Skeletal muscle satellite cell (primary cell): ENCODE results near the gene CIAO1.
A peak's percentile ranks its signal among the peaks of the same experiment; 100 is the strongest.
"Not testable (repeated sequence)": the region's sequence is repeated elsewhere in the genome, so short reads cannot be mapped to it uniquely, and the experiment has no call there.

Experiments
- H3K27me3 ChIP-seq: 2 replicates; pipeline ENCODE4 v1.7.0; 2013; ENCODE audit warnings: low read length; ENCODE audit not compliant: control insufficient read depth, insufficient read depth
- H3K36me3 ChIP-seq: 2 replicates; pipeline ENCODE4 v1.7.0; 2013; ENCODE audit warnings: mild to moderate bottlenecking, control low read depth, low read length; ENCODE audit not compliant: insufficient read depth
- H3K4me1 ChIP-seq: 2 replicates; pipeline ENCODE4 v1.7.0; 2013; ENCODE audit warnings: low read length; ENCODE audit not compliant: control insufficient read depth, insufficient read depth
- H3K4me2 ChIP-seq: 2 replicates; pipeline ENCODE4 v1.7.0; 2013; ENCODE audit warnings: mild to moderate bottlenecking, low read length
- H3K4me3 ChIP-seq: 2 replicates; pipeline ENCODE4 v1.7.0; 2013; ENCODE audit warnings: low read length
- H3K9ac ChIP-seq: 2 replicates; pipeline ENCODE4 v1.7.0; 2013; ENCODE audit warnings: mild to moderate bottlenecking, low read depth, low read length, moderate library complexity
- H3K9me3 ChIP-seq: replicated peaks from 2 replicates; pipeline ENCODE4 v1.7.0; 2013; ENCODE audit warnings: mild to moderate bottlenecking, control low read depth, low read length

Gene CIAO1

DNA sequence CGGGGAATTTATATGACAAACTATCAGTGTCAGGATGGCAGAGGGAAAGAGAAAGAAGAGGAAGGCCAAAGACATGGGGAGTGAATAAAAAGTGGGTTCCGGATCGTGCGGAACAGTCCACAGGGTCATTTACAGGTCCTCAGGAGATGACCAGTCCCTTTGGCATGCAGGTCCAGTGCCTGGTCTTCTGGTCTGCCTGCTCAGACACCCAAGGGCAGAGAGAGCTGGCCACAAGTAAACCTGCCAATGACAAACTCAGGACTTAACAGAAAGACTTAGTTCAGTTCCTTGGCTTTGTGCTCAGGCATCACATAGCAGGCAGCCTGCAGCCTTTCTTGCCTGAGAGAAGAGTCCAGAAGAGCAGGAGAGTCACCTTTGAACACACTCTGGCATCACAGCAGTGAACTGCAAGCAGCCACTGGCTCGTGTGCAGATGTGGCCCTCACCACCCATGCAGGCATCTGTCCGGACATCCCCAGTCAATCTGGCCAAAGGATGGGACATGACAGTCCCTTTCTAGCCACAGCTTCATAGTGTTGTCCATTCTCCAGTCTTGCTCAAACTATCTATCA lies 14.2 kb upstream of the CIAO1 start:
- Histone ChIP-seq H3K27me3 (no peaks in the 10 kb centered on the region), H3K36me3 (peaks cover 35% of the 10 kb centered on the region), H3K4me1 (peaks cover 30% of the 10 kb centered on the region)

DNA sequence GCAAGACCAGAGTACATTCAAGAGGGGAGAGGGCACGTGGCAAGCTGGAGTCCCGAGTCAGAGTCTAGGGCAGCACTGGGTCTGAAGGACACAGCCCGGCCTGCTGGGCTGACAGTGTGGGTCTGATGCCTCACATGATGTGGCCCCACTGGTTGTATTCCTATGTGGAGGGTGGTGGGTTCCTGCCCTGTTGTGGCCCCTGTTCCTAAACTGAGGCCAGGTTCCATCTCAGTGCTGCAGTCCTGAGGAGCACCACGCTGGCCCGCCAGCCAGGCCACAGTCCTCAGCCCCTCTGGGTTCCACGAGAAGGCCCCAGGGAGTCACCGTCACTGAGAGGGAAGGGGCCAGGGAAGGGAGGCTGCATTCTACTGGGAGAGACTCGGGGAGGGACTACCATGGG lies 13.5 kb upstream of the CIAO1 start:
- Histone ChIP-seq H3K9me3 (no peaks in the 10 kb centered on the region), H3K4me1 (peaks cover 30% of the 10 kb centered on the region), H3K36me3 (peaks cover 35% of the 10 kb centered on the region), H3K27me3 (no peaks in the 10 kb centered on the region), H3K9ac (no peak overlapping the region), H3K4me3 (no peak overlapping the region), H3K4me2 (no peak overlapping the region)

More for the DNA sequence above, 14.2 kb upstream of the CIAO1 start:
- Histone ChIP-seq H3K9ac (peak overlapping the region; percentile 59), H3K4me2 (peak overlapping the region; percentile 73), H3K9me3 (no peaks in the 10 kb centered on the region), H3K4me3 (peak overlapping the region; percentile 36)

DNA sequence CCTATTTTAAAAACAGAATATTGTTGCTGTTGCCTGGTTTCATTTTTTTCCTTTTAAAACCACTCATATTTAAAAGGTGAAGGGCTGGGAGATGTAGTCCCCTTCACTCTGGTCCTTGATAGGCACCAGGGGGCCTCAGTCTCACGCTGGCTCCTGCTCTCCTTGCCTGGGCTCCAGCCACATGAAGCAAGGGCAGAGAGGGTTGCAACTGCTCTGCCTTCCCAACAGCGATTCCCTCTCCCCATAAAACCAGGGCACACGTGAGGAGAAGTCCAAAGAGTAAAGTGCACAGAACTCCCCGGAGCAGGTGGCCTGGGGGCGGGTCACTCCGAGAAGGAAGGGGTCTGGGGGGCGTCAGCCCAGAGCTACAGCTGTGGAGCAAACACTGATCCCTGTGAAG lies 13.0 kb upstream of the CIAO1 start:
- no peak overlapping the region for H3K4me3 ChIP-seq
- no peak overlapping the region for H3K4me2 ChIP-seq
- no peaks in the 10 kb centered on the region for H3K27me3 ChIP-seq
- no peaks in the 10 kb centered on the region for H3K9me3 ChIP-seq
- peaks cover 34% of the 10 kb centered on the region for H3K4me1 ChIP-seq
- peaks cover 39% of the 10 kb centered on the region for H3K36me3 ChIP-seq
- H3K9ac ChIP-seq: no peak overlapping the region

DNA sequence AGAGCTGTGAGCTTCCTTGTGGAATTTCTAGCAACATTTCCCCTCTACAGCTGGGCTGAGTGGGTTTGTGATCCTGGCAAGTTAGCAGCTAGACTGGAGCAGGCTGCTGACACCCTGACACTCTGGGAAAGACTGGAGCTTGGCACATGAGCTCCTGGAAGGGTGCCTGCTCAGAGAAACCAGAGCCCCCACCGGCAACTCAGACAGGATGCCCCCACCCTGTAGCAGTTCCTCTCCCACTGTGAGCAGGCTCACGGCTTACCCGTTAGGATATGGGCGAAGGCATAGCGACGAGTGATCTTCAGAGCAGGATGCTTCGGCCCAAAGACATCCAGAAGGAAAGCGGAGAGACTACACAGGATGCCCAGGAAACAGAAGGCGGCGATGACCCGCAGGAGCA lies 11.5 kb upstream of the CIAO1 start:
- peaks cover 50% of the 10 kb centered on the region for H3K36me3 ChIP-seq
- H3K4me3 ChIP-seq: no peak overlapping the region
- H3K4me1 ChIP-seq: peaks cover 46% of the 10 kb centered on the region
- H3K27me3 ChIP-seq: no peaks in the 10 kb centered on the region
- no peak overlapping the region for H3K4me2 ChIP-seq
- no peaks in the 10 kb centered on the region for H3K9me3 ChIP-seq
- H3K9ac ChIP-seq: no peak overlapping the region

DNA sequence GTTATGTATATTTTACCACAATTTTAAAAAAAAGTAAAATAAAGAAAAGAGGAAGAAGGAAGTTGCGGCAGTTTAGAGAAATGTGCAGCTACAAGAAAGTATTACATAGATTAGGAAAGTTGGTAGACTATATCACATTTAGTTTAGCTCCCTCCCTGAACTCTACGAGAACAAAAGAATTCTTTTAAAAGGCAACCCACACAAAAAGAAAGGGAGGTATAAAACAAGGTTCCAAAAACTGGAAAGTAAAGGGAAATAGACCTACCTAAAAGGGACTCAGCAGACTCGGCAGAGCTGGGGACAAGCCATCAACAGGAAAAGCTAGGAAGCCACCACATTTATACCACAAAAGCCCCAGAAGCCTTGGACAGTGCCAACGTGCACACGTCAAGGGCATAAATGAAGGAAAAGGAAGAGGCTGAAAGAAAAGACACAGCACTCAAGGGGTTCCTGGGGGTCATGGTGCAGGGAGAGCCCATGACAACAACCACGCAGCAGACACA lies 9.4 kb upstream of the CIAO1 start:
- Histone ChIP-seq H3K36me3 (peaks cover 59% of the 10 kb centered on the region), H3K4me1 (peaks cover 47% of the 10 kb centered on the region), H3K4me3 (no peak overlapping the region), H3K4me2 (no peak overlapping the region), H3K9me3 (no peaks in the 10 kb centered on the region), H3K27me3 (no peaks in the 10 kb centered on the region), H3K9ac (no peak overlapping the region)

DNA sequence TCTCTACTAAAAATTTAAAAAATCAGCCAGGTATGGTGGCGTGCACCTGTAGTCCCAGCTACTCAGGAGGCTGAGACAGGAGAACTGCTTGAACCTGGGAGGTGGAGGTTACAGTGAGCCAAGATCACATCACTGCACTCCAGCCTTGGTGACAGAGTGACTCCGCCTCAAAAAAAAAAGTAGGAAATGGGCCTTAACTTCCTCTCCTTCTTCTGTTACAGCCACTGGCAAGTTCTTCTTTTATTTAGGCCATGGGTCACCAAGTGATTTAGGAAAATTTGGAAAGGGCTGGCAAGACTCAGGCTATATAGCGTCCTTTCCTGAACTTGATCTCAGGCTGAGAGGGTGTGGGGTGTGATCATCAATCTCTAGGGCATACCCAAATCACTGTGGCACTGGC lies 8.3 kb upstream of the CIAO1 start:
- H3K9me3 ChIP-seq, H3K27me3 ChIP-seq, H3K4me3 ChIP-seq, H3K4me2 ChIP-seq: not testable (repeated sequence)
- H3K9ac ChIP-seq: peak overlapping the region; percentile 45
- H3K4me1 ChIP-seq: peaks cover 46% of the 10 kb centered on the region
- peaks cover 51% of the 10 kb centered on the region for H3K36me3 ChIP-seq

DNA sequence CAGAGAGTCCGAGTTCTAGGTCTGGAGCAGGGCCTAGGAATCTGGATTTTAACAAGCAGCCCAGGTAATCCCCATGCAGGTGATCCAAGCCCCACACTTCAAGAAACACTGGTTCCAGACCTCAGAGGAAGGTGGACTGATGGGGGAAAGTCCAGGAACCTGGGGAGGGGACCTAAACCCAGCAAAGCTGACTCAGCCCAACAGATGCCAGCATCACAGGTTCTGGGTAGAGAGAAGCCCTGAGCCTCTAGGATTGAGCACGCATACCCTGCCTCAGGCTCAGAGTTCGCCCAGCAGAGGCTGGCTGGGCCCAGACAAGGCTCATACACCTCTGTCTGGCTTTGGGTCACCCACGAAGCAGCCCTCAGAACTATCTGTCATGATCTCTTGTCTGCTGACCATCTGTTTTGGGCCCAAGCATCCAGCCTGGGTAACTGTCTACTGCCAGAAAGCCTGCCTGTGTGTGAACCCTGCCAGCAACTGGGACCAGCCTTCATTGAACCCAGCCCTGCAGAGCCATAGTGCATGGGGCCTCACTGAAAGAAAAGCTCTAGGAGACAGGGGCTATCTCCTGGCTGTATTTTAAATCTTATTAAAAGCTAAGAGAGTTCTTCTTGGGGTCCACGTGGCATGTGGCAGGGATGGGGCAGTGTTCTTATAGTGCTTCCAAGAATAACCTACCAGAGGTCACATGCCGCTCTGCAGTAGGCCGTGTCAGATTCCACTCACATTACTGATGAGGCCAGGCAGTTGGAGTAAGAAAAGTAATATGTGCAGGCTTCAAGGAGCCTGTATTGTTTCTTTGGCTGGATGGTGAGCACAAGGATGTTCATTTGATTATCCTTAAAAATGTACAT lies 7.6 kb upstream of the CIAO1 start:
- Histone ChIP-seq H3K9ac (peak overlapping the region; percentile 45), H3K9me3 (no peaks in the 10 kb centered on the region), H3K4me1 (peaks cover 46% of the 10 kb centered on the region), H3K4me3 (no peak overlapping the region), H3K27me3 (no peaks in the 10 kb centered on the region), H3K36me3 (peaks cover 45% of the 10 kb centered on the region), H3K4me2 (peak overlapping the region; percentile 63)

DNA sequence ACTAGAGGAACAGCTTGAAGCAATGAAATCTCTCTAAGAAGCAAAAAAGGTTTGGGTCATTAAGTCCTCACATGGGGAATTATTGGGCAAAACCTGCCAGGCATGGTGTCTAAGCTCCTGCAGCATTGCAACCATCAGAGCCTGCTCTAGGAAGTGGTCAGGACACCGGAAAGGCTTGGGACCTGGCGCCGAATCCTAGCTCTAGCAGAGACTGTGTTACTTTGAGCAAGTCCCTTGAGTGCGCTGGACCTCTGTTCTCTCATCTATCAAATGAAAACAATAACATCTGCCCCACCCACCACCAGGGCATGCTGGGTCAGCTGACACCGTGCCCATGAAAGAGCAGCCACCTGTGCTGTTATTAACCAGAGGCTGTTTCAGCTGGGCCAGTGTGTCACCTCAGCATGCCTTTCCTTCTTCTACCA lies 6.5 kb upstream of the CIAO1 start:
- Histone ChIP-seq H3K4me1 (peaks cover 57% of the 10 kb centered on the region), H3K27me3 (no peaks in the 10 kb centered on the region), H3K9me3 (no peaks in the 10 kb centered on the region), H3K9ac (no peak overlapping the region), H3K4me2 (peak overlapping the region; percentile 63), H3K4me3 (no peak overlapping the region), H3K36me3 (peaks cover 37% of the 10 kb centered on the region)

DNA sequence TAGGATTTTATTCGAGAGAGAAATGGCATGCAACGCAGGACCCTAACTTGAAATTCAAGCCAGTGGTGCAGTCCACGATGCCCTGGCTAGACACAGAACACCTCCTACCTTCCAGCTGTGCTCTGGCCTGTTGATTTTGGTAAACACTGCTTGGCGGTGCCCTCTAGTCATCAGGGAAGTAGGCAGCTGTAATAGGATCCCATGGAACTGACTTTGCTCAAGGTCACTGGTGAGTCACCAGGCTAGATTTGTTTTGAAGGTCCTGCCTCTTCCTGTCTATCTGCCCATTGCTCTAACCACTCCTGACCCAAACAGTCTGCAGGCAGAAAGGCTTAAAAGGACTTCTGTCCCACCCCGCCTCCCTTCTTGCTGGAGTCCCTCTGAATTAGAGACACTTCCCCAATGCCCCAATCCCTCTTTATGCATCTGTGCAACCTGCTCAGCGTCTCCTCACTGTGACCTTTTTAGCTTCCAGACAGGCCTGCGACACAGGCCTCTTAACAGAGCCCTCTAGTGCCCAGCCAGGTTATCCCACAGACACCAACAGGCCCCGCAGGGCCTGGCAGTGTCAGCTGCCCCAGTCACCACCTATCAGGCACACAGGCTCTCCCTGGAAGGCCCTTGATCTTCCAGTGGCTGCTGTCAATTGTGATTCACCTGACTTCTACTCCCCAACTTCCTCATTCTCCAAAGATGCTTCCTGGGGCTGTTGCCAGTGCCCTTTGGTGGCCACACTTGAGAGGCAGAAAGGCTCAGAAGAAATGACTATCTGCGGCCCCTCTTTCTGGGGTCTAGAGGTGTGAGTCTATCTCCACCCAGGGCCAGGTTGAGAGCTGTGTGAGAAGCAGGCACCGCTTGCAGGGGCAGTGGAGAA lies 5.4 kb upstream of the CIAO1 start:
- H3K4me3 ChIP-seq: peak overlapping the region; percentile 23
- H3K9ac ChIP-seq: no peak overlapping the region
- no peaks in the 10 kb centered on the region for H3K9me3 ChIP-seq
- H3K4me1 ChIP-seq: peaks cover 59% of the 10 kb centered on the region
- no peaks in the 10 kb centered on the region for H3K27me3 ChIP-seq
- peak overlapping the region; percentile 63 for H3K4me2 ChIP-seq
- H3K36me3 ChIP-seq: peaks cover 28% of the 10 kb centered on the region

DNA sequence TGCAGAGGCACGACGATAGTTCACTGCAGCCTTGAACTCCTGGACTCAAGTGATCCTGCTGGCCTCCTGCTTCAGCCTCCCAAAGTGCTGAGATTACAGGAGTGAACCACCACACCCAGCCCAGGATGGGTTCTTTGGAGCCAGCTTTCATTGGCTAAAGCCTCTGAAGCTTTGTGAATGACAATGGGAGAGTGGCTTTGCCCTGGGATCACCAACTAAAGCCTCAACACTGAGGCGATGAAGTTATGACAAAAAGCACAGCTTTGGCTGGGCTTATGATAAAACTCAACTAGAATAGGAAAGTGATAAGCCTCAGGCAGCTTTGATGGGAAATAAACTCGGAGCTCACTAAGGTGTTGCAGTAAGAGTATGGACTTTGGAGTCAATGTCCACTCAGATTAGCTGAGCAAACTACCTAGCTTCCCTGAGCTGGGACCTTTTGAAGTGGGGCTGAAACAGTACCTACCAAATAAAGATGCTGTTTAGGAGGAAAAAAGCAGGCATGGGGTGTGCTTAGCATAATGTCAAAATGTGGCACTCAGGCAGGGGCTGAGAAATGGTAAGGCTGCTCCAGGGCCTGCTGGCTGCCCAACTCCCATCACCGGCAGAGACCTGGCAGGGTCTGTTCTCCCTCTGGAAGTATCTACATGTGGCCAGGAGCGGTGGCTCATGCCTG lies 4.6 kb upstream of the CIAO1 start:
- no peak overlapping the region for H3K4me3 ChIP-seq
- H3K36me3 ChIP-seq: peaks cover 28% of the 10 kb centered on the region
- H3K4me2 ChIP-seq: no peak overlapping the region
- peaks cover 59% of the 10 kb centered on the region for H3K4me1 ChIP-seq
- no peak overlapping the region for H3K9ac ChIP-seq
- no peaks in the 10 kb centered on the region for H3K9me3 ChIP-seq
- no peaks in the 10 kb centered on the region for H3K27me3 ChIP-seq

DNA sequence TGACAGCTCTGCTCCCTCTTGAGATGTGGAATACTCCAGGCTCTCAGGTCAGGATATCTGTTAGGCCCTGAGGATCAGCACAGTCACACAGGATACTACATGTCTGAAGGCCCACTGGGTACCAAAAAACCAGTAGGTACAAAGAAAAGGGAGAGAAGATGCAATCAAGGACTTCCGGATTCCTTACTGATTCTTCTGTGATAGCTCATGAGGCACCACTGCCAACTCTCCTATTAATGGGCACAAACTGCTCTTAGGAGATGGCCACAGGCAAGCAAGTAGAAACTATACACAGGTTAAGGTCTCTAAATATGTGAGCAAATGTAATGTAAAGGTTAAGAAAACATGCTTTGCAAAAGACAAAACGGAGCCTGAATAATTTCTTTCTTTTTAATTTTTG lies 3.7 kb upstream of the CIAO1 start:
- Histone ChIP-seq H3K4me2 (no peak overlapping the region), H3K4me3 (no peak overlapping the region), H3K9me3 (no peaks in the 10 kb centered on the region), H3K9ac (no peak overlapping the region), H3K36me3 (peaks cover 28% of the 10 kb centered on the region), H3K4me1 (peaks cover 63% of the 10 kb centered on the region), H3K27me3 (no peaks in the 10 kb centered on the region)
